Hematopoietic multipotent progenitor cell treated with erythropoietin and hydrocortisone succinate and interleukin-3 and kit ligand, for 8 days (in vitro differentiated cells): ENCODE results near the gene ECM2.

Experiments
- DNase-seq: peaks from one replicate; pipeline ENCODE4 v3.0.0-alpha.2; 2015

The ECM2 gene

GRCh38 chr9:92457576-92457975, 78.2 kb downstream of the ECM2 start:
- DNase-seq, result no peak

GRCh38 chr9:92455217-92455616, 80.6 kb downstream of the ECM2 start:
- no peak for DNase-seq

- DNase-seq, result no peak
These were observed 89.3 kb downstream of the ECM2 start for GRCh38 chr9:92446536-92446935.
